Measurements from ENCODE around the gene ISM2.
"Not testable (repeated sequence)": the region's sequence is repeated elsewhere in the genome, so short reads cannot be mapped to it uniquely, and the experiment has no call there.

The ISM2 gene

DNA sequence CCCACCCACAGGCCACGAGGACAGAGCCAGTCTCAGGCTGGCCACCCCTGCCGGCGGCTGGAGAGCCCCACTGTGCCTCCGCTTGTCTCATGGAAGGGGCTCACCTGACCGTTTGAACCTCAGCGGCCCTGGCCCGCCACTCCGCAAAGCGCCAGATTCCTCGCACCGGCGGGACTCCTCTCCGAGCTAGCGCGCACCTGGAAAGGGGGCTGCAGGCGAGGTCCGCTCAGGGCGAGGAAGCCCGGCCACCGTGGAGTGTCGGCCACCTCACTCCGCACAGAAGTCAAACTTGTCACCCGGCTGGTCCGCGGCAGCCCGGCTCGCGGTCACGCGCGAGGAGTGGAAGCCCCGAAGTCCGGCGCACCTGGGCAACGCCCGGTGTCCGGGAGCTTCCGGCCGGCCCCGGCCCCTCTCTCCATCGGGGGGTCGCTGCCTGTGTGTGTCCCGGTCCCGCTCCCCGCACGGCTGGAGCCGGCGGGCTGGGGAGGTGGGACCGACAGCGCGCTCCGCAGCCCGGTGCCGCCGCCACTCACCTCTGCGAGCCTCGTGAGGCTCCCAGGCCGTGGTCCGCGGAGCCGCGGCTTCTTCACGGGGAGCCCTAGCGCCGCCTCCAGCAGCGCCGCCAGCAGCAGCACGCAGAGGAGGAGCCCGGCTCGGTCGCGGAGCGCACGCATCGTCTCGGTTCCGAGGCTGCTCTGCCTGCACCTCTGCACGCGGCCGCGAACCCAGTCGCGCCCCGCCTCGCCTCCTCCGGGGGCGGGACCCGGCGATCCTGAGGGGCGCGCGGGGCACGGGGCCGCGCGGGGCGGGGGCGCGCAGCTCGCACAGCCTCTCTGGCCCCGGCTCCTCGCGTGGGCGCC lies at the start of gene ISM2:
ISM2 (minus strand) TSS at position 697 of the 860 bp plus-strand sequence; CDS start at position 674, 23 bp downstream.
- no peak for DNase-seq

DNA sequence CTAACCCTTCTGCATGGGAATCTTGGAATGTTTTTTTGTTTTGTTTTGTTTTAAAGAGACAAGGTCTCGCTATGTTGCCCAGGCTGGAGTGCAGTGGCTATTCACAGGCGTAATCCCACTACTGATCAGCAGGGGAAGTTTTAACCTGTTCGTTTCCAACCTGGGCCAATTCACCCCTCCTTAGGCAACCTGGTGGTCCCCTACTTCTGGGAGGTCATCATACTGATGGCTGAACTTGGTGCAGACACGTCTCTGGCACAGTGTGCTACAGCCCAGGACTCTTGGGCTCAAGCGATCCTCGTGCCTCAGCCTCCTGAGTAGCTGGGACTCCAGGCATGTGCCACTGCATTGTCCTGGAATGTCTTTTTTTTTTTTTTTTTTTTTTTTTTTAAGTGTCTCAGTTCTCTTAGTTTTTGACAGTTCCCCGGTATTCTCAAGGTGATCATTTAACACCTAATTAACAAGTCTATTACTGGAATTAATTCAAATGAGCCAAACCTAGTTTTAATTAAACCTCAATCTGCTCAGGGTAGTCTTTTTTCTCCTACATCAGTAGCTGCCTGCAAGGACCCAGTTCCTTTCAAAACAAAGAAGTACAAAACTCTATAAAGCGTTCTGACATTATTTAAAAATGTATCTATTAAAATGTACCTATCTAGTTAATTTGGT lies 49.0 kb upstream of the ISM2 start:
- DNase-seq, result no peak

DNA sequence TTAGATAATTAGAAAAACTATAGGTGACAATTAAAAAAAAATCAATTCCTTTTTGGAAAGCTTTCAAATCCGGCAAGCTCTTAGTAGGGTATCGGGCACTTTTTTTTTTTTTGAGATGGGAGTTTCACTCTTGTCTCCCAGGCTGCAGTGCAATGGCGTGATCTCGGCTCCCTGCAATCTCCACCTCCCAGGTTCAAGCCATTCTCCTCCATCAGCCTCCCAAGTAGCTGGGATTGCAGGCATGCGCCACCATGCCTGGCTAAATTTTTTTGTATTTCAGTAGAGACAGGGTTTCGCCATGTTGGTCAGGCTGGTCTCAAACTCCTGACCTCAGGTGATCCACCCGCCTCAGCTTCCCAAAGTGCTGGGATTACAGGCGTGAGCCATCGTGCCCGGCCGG lies 46.6 kb upstream of the ISM2 start:
- not testable (repeated sequence) for DNase-seq

DNA sequence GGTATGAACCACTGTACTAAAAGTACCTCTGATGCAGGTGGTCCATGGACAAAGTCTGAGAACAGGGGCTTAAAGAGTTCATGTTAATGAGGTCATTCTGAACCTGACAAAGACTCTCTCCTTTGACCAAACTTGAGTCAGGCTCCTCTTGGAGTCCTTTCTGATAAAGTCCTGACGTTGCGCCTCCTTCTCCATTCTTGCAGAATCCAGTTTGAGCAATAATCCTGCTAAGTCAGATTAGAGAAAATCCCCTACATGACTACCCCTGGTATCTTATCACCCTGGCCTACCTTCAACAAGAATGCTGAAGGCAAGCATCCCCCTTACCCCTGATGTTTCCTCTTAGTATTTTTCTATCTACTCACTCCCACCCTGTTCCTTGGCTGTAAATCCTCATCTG lies 46.0 kb upstream of the ISM2 start:
- DNase-seq, result no peak

DNA sequence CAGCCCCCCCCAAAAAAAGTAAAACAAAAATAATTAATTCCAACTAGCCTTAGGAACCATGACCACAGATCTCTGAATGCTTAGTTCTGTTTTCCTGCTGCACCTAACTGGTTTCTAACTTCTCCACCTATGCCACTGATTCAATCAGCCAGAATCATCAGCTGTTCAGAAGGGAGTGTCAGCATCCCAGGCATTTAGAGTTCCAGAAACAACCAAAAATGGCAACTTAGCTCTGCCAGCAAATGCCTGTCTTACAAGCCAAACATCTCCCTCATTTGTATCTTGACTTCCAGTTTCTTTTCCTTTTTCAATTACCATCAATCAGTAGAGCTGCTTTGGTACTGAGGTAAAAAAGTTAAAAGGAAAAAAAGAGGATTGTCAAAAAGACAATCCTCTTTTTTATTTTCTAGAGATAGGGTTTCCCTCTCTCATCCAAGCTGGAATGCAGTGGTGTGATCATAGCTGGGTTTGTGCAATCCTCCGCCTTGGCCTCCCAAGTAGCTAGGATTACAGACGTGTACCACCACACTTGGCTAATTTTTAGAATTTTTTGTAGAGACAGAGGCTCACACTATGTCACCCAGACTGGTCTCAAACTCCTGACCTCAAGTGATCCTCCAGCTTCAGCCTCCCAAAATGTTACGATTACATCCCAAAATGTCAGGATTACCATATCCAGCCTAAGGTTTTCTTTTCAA lies 45.2 kb upstream of the ISM2 start:
- no peak for DNase-seq

DNA sequence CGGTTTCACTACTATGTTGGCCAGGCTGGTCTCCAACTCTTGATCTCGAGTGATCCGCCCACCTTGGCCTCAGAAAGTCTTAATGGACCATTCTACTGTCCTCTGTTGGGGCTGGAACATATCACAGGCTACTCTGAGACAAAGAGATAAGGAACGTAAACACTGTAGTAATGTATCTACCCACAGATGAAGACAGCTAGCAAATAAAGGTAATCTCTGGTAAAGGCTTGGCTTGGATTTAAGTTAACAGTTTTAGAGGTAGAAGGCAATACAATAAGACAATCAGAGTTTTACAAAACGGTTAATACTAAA lies 44.6 kb upstream of the ISM2 start:
- no peak for DNase-seq

DNA sequence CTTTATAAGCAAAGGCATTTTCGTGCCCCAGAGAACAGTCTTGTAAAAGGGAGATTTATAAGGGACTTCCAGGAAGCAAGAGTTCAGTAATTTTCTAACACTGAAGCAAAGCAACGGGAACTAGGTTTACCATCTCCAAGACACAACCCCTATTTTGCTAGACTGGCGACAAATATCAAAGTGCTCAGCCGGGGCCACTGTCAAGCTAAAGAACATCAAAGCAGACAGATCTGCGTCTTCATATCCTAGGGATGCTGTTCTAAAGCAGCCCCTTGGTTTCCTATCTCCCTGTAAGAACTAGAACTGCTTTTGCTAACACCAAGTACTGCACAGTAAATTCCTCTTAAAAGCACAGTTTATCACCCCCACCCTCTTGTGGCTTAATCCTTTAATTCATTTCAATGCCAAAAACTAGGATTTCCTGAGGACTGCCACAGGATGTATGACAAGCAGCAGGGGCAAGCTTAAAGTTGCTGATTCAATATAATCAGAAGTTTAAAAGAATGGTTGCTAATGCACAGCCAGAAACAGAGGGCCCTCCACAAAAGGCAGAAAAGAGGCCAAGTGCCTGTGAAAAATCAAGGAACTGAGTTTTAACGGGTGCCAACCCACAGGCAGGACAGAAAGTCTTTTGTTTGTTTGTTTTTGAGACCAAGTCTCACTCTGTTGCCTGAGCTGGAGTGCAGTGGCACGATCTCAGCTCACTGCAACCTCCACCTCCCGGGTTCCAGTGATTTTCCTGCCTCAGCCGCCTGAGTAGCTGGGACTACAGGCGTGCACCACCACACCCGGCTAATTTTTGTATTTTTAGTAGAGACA lies 44.0 kb upstream of the ISM2 start:
- DNase-seq, result no peak

DNA sequence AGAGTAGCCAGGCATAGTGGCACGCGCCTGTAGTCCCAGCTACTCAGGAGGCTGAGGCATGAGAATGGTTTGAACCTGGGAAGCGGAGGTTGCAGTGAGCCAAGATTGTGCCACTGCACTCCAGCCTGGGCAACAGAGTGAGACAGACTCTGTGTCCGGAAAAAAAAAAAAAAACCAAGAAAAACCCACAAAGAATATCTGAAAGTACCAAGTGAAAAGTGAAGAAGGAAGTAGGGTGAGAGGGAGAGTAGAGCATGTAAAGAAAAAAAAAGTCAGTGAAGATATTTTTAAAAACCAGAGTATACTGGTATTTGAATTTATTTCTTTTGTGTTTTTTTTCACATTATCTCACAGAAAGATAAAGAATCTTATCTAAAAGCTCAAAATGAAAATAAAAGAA lies 43.3 kb upstream of the ISM2 start:
- no peak for DNase-seq

DNA sequence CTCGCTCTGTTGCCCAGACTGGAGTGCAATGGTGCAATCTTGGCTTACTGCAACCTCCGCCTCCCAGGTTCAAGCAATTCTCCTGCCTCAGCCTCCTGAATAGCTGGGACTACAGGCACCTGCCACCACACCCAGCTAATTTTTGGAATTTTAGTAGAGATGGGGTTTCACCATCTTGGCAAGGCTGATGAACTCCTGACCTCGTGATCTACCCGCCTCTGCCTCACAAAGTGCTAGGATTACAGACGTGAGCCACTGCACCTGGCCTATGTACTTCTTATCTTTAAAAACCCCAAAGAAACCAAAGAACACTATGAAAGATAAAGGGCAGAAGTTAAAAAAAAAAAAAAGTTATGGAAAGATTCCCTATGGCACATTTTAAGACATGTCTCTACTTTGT lies 38.3 kb upstream of the ISM2 start:
- not testable (repeated sequence) for DNase-seq

DNA sequence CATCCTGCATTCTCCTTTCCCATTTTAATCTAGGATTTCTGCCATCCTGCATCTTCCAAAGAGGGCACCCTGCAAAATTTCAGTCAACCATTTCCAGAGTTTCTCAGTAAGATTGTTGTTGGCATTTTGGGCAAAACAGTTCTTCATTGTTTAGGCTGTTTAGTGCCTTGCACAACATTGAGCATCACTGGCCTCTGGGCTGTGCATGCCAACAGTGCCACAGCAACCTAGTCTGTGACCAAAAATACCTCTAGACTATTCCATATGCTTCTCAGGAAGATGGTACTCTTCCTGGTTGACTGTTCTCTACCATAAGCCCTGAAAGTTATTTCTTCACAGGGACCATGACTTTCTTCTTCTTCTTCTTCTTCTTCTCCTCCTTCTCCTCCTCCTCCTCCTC lies 32.5 kb upstream of the ISM2 start:
- DNase-seq, result no peak

DNA sequence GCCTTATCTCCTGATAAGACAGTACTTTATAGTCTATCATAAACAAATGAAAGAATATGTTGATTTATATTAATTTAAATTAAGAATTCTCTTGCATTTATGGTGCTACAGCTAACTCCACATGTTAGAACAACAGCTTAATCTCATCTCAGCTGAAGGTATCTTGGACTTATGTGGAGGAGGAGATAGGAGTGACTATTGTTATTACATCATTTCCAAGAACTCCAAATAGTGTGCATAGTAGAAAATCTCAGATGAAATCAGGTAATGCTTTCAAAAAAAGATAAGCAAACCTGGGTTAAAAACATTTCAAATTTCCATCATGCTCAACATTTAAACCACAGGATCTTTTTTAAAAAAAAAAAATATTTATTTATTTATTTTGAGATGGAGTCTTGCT lies 31.3 kb upstream of the ISM2 start:
- no peak for DNase-seq

DNA sequence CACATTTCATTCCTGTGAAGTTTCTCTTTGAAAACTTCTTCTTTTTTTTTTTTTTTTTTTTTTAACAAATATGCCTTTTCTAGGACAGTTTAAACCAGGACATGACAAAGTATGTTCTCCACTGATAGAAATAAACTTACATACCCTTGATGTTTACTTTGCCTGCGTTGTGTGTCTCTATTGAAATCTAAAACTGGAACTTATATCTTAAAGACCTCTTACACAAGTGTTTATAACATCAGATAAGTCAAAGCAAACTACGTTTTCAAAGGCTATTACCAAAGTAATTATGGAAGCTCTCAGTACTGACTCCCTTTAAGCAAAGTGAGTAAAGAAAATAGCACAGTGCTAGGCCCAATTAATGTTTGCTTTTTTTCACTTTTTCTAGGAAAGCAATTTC lies 30.6 kb upstream of the ISM2 start:
- no peak for DNase-seq

DNA sequence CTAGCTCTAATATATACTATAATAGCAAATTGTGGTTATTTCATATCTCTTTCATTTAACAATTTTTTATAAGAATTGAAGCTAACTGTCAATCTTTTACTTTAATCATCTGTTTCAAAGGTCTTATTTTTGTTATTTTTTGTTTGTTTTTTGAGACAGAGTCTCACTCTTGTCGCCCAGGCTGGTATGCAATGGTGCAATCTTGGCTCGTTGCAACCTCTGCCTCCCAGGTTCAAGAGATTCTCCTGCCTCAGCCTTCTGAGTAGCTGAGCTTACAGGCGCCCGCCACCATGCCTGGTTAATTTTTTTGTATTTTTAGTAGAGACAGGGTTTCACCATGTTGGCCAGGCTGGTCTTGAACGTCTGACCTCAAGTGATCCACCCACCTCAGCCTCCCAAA lies 30.1 kb upstream of the ISM2 start:
- not testable (repeated sequence) for DNase-seq

DNA sequence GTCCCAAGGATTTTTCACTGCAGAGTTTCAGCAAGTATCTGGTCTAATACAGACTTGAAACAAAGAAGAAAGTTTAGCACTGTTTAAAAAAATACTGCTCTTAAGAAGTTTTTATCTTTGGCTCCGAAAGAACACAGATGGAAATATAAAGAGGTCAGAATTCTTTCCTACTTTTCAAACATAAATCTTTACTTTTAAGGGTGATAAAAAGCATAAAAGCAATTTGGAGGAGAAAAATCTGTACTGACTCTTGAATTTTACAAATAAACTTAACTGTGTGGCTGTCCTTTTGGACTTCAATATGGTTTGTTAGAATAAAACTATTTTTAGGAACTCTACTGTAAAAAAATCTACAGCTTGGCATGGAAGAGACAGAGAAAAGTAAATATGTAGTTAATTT lies 27.6 kb upstream of the ISM2 start:
- DNase-seq, result no peak

DNA sequence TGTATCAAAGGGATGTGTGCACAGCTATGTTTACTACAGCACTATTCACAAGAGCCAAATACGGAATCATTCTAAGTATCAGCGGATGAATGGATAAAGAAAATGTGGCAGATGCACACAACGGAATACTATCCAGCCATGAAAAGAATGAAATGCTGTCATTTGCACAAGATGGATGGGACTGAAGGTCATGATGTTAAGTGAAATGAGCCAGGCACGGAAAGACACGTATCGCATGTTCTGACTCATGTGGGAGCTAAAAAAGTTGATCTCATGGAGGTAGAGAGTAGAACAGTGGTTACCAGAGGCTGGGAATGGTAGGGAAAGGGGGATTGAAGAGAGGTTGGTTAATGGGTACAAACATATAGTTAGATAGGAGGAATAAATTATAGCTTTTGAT lies 25.9 kb upstream of the ISM2 start:
- no peak for DNase-seq

DNA sequence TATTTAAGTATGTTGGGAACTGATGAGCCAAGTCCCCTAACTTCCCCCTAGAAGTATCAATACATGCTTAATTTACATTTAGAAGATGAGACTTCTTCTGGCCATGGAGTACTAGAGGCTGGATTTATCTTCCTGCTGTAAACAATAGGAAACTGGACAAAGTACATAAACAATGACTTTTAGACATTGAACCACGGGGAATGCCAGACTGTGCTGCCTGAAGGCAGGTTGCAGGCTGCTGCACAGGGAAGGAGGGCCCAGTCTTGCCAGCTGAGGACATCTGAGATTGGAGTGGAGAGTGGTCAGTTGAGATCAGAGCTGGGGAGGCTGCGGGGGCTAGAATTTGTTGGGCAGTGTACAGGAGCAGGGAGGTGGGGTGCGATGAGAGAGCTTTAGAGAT lies 24.5 kb upstream of the ISM2 start:
- no peak for DNase-seq

DNA sequence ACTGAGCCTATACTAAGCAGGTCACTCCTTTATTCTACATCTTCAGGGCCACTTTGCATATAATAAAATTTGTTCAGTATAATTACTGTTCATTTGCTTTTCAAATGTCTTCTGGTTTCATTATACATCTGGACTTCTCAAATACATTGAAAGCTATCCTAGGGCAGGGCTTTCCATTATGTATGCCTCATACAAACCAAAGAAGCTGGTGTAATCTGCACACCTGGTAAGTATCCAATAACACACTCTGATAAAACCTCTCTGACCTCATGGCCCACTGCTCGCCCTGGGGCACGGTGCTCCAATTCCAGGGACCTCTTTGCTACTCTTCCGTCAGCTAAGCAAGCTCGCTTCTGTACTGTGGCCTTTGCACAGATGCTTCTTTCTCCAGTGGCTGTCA lies 21.9 kb upstream of the ISM2 start:
- DNase-seq, result no peak

DNA sequence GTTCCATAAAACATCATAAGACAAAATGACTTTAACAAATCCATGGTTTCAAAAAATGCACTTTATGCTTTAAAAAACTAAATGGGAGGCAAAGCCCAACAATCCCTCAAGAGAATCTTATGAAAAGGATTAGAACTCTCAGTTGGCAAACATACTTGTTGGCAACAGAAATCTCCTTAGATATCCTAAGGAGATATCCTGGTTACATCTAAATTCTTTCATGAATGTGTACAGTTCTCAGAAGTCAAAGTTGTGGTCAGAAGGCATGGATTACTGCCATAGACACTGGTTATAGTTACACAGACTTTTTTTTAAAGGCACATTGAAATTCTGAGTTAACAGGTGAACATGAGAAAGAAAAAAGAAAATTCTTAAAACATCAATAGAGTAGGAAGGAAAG lies 17.5 kb upstream of the ISM2 start:
- DNase-seq, result no peak

DNA sequence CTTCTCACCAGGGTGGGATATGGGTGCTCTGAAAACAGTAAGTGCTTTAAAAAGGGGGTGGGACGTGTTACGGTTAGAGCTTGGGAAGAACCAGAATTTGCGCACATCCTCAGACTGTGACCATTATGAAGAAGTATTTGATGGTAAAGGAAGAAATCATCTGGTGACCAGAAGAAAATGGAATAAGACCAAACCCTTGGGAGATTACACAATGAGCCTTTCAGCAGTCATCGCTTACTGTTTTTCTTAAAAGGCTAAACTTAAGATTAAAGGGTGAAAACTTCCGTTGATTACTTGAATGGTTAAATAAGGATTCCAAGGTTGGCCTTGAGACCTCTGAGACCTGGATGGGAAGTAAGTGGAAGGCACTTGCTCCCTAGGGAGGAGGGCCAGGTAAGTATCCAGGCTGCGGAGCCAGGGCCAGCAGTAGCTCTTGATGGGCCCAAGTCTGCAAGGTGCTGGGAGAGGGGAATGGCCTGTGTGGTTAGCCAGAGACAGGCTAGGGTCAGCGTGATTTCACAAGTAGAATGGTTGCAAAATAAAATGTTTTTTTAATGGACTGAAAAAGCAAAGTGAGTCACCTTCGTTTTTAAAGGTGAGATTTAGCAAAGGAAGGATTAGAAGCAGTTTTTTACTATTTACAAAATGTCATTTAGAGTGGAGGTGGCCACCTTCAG lies 13.0 kb upstream of the ISM2 start:
- DNase-seq, result no peak

DNA sequence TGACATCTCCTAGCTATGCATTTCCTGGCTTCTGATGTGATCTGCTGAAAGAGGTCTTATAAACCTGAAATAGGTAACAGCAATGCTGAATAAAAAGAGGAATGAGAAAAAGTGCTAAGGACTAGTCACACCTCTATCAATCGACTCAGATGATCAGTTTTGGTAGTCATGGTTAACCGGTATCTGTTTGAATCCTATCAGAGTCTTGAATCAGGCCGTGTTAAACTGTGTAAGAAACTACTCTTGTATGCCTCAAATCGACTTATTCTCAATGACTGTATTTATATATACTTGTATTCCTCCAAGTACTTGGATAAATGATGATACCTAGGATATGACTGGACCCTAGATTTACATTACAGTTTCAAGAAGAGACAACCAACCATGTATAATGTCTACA lies 10.8 kb upstream of the ISM2 start:
- no peak for DNase-seq

DNA sequence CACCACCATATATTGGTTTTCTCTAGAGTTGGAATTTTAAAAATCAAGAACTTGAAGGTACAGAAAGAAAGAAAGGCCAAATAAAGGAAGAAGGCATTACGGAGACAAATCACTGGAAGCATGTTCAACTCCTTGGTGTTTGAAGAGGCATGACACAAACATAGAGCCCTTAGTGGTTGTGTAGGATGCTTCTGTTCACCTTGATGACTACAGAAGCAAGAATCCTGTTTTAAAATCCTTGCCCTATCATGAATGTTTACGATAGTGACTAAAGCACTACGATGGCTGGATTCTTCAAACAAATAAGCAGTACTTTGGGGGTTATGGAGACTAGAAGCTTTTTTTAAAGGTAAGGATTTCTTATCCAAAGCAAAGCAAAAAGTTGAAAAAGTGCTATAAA lies 10.3 kb upstream of the ISM2 start:
- no peak for DNase-seq

DNA sequence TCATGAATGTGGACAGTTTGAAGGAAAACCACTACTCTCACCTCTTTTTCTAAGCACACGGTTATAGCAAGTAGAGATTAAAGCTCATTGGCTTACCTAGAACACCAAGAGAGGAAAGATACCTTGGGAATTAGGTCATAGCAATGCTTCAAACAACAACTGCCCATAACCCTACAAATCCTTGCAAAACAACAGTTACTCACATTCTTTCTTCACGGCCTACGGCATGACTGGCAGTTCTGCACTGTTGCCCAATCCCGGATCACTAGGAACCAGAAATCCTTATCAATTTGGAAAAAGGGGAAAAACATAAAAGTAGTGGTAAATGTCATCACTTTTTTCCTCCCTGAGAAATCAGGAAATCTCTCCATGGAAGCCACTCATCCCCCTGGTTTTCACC lies 9.6 kb upstream of the ISM2 start:
- no peak for DNase-seq

DNA sequence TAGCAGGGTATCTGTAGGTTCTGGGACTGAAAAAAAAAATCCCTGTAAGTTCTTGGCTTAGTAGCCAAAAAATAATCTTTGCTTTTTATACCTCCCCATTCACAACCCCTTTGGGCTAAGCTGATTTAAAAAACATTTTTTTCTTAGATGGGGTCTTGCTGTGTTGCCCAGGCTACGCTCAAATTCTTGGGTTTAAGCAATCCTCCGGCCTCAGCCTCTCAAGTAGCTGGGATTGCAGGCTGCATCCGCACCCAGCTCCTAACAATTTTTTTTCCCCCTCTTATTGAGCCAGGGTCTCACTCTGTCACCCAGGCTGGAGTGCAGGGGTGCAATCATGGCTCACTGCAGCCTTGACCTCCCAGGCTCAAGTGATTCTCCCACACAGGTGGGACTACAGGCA lies 9.1 kb upstream of the ISM2 start:
- no peak for DNase-seq
